GM19455 (cell line): ENCODE measurements around the gene ITPR2.

ENCODE experiments used
- ATAC-seq: cut with Tn5 transposase; IDR thresholded peaks from one replicate; pipeline ENCODE4 v1.9.1; 2021; ENCODE audit not compliant: unreplicated experiment

ITPR2 gene

GRCh38 chr12:26599096-26599695 is 233.8 kb downstream of the ITPR2 start:
- no peak for ATAC-seq

- ATAC-seq, result no peak
These were observed 237.2 kb downstream of the ITPR2 start for GRCh38 chr12:26595806-26596205.

DNA sequence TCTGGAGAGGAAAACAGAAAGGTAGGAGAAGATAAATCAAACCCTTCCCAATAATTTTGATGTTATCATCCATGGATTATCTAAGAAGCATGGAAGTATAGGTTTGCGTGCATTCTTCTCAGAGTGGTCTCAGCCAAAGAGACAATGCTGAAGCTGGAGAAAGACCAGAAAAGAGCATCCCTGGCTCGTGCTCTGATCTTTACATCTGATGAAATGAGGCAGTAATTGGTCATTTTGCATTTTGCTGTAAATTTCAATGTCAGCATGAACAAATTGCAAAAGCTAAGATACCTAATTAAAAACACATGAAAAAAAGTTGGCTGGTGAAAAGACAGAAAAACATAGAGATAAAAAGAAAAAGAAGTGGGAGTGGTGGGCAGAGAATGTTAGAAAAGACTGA is 252.4 kb downstream of the ITPR2 start:
- ATAC-seq, result no peak

- no peak for ATAC-seq
These were observed 256.7 kb downstream of the ITPR2 start for GRCh38 chr12:26576266-26576665.

GRCh38 chr12:26573225-26573909 is 259.6 kb downstream of the ITPR2 start:
- no peak for ATAC-seq

- ATAC-seq, result no peak
These were observed 260.9 kb downstream of the ITPR2 start for GRCh38 chr12:26572137-26572536.

DNA sequence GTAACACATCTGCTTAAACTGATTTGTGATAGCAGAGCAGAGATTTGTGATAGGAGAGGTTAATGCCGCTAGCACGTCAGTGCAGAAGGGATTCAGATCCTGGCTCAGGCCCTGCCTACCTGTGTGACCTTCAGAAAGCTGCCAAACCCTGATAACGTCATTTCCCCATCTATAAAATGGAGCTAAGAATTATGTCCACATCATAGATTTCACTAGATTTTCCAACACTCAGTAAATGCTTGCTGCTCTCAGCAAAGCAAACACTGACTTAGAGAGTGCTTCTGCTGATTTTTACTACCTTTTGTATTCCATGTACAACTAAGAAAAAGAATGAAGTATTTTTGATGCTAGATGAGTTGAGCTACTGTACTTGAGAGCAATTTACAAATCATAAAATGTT is 261.4 kb downstream of the ITPR2 start:
- no peak for ATAC-seq

DNA sequence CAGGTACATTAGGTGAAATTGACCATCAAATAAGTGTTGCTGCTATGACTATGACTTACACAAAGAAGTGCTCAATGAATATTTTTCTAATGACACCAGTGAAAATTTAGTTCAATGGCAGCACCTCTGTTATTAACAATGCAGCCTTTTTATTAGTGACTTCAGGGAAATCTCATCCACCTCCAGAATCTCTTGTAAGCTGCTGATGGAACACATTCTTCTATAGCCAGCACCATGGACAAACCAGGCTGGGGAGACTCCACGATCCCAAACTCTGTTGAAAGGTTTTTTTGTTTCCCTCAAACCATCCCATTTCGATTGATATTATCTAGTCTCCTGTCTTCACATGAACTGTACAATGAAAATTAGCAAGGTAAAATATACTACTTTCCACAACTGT is 265.9 kb downstream of the ITPR2 start:
- ATAC-seq, result no peak

DNA sequence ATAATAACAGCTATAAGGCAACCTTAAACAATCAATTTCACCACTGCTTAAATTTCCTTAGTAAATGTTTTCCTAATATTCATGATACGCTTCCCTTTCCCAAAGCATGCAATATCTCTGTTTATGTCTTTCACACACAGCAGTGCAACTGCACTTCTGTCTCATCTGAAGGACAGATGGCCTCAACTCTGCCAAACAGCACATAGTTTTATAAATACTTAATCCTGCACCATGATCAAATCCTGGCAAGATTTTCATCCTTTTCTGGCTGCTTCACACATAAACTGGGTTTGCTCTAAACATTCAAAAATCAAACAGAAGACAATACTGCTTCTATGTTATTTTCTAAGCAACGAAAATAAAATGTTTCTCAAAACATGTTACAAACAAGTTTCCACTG is 266.3 kb downstream of the ITPR2 start:
- no peak for ATAC-seq

DNA sequence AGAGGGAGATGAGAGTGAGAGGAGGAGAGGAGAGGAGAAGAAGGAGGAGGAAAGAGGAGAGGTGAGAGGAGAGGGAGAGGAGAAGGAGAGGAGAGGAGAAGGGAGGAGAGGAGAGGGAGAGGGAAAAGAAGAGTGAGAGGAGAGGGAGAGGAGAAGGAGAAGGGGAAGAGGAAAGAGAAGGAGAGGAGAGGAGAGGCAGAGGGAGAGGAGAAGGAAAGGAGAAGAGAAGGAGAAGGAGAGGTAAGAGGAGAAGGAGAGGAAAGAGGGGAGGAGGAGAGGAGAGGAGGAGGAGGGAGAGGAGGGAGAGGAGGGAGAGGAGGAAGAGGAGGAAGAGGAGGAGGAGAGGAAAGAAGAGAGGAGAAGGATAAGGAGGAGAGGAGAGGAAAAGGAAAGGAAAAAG is 266.8 kb downstream of the ITPR2 start:
- ATAC-seq, result no peak

- no peak for ATAC-seq
These were observed 268.6 kb downstream of the ITPR2 start for GRCh38 chr12:26564391-26564790.

- ATAC-seq, result no peak
These were observed 269.4 kb downstream of the ITPR2 start for GRCh38 chr12:26563552-26563951.

GRCh38 chr12:26557326-26557725 is 275.7 kb downstream of the ITPR2 start:
- no peak for ATAC-seq

GRCh38 chr12:26556916-26557315 is 276.1 kb downstream of the ITPR2 start:
- ATAC-seq, result no peak

- no peak for ATAC-seq
These were observed 277.9 kb downstream of the ITPR2 start for GRCh38 chr12:26555139-26555538.

DNA sequence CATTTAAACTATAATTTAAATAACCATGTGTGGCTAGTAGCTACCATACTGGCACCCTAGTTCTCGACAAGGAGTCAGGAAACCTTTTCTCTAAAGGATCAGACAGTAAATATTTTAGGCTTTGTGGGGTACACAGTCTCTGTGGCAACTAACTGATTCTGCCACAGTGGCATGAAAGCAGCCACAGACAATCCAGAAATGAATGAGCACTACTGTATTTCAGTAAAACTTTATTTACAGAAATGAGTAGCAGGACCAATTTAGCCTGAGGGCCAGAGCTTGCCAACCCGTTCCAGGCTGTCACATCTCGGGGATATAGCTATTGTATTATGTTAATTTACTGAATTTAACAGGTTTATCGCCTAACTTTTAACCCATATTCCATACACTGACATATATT is 278.7 kb downstream of the ITPR2 start:
- no peak for ATAC-seq

GRCh38 chr12:26551385-26551784 is 281.6 kb downstream of the ITPR2 start:
- ATAC-seq, result no peak

DNA sequence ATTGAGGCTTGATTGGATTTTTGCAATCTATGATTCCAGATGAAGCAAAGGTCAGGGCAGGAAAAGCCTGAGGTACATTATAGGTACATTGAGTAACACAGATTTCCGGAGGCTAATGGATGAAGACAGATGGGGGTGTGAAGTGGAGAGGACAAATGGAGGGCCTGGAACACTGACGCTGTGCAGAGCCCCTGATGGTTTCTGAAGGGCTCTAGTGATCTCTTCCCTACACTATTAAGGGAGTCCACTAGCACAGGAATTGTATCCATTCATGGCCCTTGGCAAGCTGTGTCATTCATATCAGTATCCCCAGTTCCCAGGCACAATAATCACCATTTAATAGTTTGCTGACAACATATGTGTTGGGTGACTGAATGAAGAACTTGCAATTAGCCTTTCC is 284.8 kb downstream of the ITPR2 start:
- ATAC-seq, result no peak

GRCh38 chr12:26546535-26547314 is 286.3 kb downstream of the ITPR2 start:
- ATAC-seq, result no peak

DNA sequence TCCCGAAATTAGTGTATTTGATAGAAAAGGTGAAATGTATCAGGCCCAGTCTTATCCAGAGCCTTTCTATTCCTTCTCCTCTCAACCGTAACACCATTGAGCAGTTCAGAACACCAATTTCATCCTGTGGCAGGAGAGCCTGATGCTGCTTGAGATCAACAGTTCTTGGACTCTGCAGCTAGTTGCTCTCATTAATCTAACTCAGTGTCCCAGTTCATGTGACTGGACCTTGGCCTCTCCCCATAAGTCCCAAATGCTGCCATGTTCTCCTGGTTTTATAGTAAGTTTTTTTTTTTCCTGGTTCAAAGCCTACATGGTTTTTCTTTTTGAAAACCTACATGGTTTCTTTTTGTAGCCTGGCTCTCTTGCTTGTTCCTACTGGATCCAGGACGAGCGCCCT is 293.9 kb downstream of the ITPR2 start:
- no peak for ATAC-seq

DNA sequence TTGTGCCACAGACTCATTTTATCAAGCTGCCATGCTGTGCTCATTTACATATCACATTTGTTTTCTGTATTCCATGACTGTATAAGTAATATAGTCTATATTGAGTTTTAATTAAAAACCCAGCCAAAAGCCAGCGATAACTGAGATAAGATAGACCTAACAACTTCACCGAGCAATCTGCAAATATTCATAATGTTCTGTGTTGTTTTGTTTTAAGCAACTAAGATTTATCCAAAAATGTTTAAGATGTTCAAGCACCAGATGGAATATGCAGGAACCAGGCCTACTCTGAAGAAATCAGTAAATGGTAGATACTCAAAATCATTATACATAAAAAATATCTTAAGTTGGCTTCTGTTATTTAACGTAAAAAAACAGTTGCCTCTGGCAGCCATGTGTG is 295.3 kb downstream of the ITPR2 start:
- ATAC-seq, result no peak

- ATAC-seq, result no peak
These were observed 295.9 kb downstream of the ITPR2 start for GRCh38 chr12:26537126-26537525.
